ENCODE results near the gene HS3ST3B1.

Gene HS3ST3B1

GRCh38 chr17:14303343-14304221, 2.7 kb downstream of the HS3ST3B1 start:
- no peak for DNase-seq (ENCODE audit: low read depth in 3 of 3)

- DNase-seq (ENCODE audit: low read depth in 3 of 3), result no peak
Observed at GRCh38 chr17:14304222-14304772, 3.4 kb downstream of the HS3ST3B1 start.

GRCh38 chr17:14304773-14305517, 4.1 kb downstream of the HS3ST3B1 start:
- DNase-seq (ENCODE audit: low read depth in 3 of 3), result no peak

DNA sequence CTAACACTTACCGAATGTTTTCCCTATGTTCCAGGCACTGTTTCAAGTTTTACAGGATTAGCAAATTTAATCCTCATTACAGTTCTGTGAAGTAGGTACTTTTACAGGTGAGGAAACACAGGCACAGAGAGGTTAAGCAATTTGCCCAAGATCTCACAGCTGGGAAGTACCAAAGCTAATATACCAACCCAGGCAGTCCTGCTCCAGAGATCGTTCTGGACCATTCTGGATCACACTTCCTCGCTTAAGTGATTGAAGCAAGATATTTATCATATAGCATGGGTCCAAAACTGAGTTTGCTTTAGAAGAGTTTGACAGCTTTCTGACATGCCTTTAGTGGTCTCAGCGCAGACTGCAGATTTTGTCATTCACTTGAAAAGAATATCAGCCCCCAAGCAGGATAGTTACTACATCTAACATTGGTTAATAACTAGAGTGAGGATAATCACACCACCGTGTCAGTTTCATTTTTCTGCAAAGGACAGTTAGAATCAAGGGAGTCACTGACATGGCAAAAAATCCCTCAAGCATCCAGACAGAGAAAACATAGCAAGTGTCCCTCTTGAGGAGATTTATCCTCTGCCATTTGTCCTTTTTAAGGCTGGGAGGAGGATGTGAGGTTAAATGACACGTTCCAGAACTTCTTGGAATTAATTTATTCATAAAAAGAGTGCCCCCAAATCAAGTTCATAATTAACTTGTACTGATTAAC, 5.1 kb downstream of the HS3ST3B1 start:
- DNase-seq (ENCODE audit: low read depth in 3 of 3), result no peak

GRCh38 chr17:14306596-14306995, 5.7 kb downstream of the HS3ST3B1 start:
- no peak for DNase-seq (ENCODE audit: low read depth in 3 of 3)

DNA sequence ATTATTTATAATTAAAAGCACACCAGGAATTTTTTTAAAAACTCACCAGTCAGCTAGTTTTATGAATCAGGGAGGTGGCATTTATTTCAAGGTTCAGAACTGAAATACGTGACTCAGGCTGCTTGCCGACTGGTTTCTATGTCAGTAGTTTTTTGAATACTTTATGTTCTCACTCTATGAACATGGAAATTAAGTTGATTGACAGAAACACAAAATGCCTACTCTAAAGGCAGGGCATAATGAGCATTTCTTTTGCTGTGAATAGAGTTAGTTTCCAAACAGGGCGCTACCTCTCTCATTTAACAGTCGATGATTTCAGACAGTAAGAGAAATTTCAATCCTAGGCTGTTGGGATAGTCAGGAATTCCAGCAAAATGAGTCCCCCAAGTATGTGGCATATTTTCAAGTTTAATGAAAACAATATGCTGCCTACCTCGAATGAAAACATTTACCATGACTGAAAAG, 6.7 kb downstream of the HS3ST3B1 start:
- DNase-seq (ENCODE audit: low read depth in 3 of 3), result no peak

- no peak for DNase-seq (ENCODE audit: low read depth in 3 of 3)
Observed at GRCh38 chr17:14308636-14308964, 7.7 kb downstream of the HS3ST3B1 start.

DNA sequence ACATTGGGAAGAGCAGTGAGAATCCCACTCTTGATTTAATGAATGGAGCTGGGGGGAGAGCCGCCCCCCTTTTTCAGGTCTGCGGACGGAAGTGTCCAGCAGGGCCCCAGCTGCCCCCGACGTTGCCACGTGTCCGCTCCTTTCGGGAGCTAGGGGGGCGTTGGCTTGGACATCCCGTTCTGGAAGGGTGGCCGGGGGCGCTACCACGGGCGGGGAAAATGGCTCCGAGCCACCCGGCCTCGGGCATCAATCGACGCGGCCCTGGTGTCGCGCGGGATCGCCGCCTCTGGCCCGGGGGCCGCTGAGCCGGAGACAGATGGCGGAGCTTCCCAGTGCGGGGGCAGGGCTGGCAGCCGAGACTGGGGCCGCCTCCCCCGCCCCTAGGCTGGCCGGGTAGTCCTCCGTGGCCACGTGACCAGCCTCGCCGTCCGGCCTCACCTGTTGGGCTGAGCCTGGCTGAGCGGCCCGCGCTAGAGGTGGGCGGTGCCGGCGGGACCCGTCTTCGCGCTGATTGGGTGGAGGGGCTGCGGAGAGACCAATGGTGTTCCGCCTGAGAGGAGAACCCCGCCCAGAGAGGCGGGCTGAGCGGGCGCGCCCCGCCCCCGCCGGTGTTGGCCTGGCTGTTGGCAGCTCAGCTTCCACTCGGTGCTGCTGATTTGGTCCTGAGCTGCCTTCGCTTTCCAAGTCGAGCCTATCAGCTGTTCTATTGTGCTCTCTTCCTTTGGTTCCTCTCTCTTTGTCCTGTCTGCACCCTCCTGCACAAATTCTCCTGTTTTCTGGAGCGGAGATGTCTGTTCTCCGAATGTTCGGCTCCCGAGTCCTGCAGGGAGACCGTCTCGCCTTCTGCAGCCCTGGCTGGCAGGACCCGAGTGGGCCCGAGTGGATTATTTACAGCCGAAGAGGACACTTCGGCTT, 8.3 kb downstream of the HS3ST3B1 start:
- DNase-seq (ENCODE audit: low read depth in 3 of 3), result peak; percentile 84 to 91 (median 88)

- DNase-seq (ENCODE audit: low read depth in 3 of 3), result no peak
Observed at GRCh38 chr17:14310101-14310500, 9.2 kb downstream of the HS3ST3B1 start.

GRCh38 chr17:14310605-14311004, 9.7 kb downstream of the HS3ST3B1 start:
- no peak for DNase-seq (ENCODE audit: low read depth in 3 of 3)

DNA sequence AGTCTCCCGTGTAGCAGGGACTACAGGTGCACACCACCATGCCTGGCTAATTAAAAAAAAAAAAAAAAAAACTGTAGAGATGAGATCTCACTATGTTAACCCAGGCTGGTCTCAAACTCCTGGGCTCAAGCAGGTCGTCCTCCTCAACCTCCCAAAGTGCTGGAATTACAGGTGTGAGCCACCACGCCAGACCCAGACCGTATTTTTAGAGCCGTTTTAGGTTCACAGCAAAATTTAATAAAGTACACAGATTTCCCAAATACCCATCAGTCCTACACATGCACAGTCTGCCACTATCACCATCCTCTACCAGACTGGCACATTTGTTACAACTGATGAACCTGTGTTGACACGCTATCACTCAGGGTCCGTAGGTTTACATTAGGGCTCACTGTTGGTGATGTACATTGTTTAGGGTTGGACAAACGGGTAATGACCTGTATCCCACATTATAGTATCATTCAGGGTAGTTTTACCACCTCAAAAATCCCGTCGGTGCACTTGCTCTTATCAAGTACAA, 10.4 kb downstream of the HS3ST3B1 start:
- DNase-seq (ENCODE audit: low read depth in 3 of 3), result no peak

- no peak for DNase-seq (ENCODE audit: low read depth in 3 of 3)
Observed at GRCh38 chr17:14311981-14312380, 11.1 kb downstream of the HS3ST3B1 start.

DNA sequence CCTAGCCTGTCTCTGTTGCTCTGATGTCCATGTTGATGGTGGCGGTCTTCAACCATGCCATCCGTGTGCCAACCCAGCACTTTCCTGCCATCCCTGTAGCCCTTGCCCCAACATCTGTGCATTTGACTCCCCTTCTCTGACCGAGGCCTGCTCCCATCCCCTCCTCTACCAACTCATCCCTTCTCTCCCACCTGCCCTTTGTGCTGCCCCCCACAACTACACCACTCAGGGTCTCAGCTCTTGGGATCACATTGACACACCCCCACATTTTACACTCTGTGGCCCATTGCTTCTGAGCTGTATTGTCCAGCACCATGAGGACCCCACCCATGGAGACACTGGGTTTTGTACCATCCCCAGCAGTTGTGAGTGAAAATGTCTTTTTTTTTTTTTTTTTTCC, 11.6 kb downstream of the HS3ST3B1 start:
- no peak for DNase-seq (ENCODE audit: low read depth in 3 of 3)

DNA sequence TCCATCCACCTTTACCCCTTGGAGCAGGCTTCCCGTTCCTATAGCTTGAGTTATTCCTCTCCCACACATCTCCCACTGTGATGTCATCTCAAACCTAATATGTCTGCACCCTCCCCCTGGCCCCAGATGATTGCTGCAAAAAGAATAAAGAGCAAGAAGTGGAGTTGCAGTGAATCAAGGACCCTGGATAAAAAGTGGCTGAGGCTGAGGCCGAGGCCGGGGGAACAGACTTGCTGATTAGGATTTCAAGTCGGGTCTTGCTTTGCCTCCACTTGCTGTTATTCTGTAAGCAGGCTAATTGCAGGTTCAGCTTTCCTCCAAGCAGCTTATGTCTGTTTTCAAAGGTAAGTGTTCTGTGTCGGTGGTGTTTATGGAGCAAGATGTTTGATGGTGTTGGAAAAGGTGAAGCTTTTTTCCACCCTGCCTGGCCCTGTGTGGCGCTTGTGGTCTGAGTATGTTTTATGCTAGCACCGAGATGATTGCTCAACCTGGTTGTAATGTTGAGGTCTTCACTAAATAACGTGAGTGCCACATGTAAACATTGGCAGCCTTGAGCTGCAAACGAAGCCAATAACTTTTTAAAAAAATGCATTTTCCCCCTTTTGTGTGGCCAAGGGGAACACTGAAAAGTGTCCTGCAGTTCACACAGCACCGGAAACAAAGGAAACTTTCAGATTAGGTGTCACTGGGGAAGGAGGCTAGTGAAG, 15.4 kb downstream of the HS3ST3B1 start:
- no peak for DNase-seq (ENCODE audit: low read depth in 3 of 3)

- no peak for DNase-seq (ENCODE audit: low read depth in 3 of 3)
Observed at GRCh38 chr17:14317383-14317782, 16.5 kb downstream of the HS3ST3B1 start.

- DNase-seq (ENCODE audit: low read depth in 3 of 3), result no peak
Observed at GRCh38 chr17:14318109-14318917, 17.4 kb downstream of the HS3ST3B1 start.

- DNase-seq (ENCODE audit: low read depth in 3 of 3), result no peak
Observed at GRCh38 chr17:14318918-14319205, 18.0 kb downstream of the HS3ST3B1 start.

DNA sequence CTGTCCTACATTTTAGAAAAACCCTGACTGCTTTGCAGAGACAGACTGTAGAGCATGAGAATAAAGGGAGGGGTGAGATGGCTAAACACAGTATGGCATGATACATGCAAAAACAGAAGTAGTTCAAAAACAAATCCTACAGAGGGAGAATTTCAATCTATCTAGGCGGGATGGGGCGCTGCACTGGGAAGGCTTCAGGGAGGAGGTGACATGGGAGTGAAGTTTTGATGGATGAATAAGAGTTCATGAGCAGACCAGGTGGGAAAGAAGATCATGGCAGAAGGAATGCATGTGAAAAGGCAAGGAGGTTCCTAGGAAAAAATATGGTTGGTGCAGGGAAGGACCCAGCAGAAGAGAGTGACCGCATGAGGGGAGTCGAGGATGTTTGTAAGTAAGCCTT, 19.2 kb downstream of the HS3ST3B1 start:
- no peak for DNase-seq (ENCODE audit: low read depth in 3 of 3)

DNA sequence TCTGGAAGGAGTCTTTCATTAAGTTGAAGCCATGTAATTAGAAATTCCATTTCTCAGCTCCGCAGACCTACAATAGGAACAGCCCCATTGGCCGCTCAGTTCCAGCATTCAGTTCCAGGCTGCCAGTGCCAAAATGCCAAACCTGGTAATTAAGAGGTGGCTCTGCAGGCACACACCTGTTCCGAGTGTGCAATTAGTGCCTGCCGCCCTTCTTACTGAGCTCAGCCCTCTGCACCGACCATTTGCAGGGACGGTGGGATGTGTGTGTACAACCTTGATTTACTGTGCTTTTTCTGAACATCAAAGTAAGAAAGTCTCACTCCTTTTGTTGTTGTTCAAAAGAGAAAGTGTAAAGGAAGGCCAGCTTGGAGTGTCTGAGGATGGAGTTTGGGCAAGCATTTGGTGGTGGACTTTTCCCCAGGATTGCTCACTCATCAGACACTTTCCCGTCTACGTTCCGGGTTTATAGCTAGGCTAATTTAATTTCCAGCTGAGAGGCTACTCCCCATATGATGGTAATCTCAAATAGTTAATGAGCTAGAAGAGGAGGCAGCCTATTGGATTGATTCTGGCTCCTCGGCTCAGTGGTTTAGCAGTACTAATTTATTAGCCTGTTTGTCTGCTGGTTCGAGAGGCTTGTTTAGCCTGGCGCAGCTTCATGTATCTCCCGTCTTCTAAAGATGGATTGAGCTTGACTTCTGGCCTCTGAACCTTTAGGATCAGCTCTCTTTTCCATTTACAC, 20.0 kb downstream of the HS3ST3B1 start:
- no peak for DNase-seq (ENCODE audit: low read depth in 3 of 3)

All from stimulated activated CD4-positive, alpha-beta T cell treated with anti-CD3 and anti-CD28 coated beads, TNF-alpha, amount 100 ng/mL, for 4 hours (primary cell).